Ramos (cell line): Measurements from ENCODE around the gene STOX2.

Experiments used
- in situ Hi-C: fragments of 300-500 bp; cut with MboI; formaldehyde crosslinking; loops from one replicate; pipeline ENCODE4 v1.14.3; 2022; ENCODE audit warnings: low sequenced_read_pairs; ENCODE audit not compliant: unreplicated experiment

STOX2 gene

DNA sequence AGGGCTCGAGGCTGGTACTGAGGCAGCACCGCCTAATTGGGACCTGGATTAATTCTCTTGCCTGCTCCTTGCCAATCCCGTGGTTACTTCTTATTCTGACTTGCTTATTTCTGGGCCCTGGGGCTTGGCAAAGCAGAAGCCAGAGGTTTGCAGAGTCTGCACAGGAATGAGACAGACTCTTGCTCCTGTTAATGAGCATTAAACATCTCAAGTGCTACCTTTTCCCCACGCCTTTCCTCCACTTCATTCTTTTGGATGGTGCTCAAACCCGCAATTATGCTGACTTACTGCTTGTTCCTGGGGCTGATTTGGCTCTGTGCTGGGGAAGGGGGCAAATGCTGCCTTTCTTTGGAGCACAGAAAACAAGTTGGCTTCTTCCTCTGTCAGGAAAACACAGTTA lies 16.5 kb upstream of the STOX2 start:
- in situ Hi-C loops = no loop called here

DNA sequence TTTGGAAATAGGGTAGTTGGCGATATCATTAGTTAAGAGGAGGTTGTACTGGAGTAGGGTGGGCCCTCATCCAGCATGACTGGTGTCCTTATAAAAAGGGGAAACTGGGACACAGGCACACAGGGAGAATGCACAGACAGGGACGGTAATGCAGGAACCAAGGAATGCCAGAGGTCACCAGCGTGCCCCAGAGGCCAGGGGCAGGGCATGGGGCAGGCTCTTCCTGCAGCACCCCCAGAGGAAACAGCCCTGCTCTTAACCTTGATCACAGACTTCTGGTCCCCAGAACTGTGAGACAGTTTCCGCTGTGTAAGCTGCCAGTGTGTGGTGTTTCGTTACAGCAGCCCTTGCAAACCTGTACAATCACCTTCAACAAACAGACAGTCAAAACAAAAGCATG lies 15.9 kb upstream of the STOX2 start:
- in situ Hi-C loops = no loop called here

DNA sequence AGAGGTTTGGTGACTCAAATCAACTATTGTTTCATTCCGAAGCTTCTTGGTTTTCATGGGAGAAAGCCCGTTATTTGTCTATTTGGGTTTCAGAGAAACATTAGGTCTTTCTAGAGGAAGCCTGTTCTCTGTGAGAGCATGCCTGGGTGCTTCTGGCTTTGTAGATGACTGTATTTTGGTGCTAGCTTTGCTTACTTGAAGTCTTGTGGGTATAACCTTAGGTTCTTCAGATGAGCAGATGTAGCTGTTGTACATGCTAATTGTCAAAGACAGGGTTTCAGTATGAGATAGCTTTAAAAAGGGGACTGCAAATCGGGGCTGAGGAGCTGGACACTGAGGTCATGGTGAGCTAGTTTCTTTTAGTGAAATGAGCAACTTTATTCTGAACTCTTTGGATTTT lies 7.9 kb upstream of the STOX2 start:
- in situ Hi-C loops = no loop called here

DNA sequence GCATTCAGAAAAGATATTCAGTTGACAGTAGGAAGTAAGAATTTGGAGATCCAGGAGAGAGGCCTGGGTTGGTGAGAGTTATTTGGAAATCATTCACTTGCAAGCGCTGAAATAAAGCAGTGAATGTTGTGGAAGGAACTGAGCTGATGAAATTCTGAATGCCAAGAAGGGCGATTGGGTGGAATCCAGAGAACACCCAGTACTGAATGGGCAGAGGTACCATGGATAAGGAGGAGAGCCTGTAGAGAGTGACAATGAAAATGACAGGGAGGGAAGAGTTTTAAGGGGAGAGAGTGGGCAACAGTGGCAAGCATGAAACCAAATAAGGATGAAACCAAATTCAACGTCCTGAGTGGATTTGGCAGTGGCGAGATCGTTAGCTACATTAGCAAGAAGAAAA lies 6.7 kb upstream of the STOX2 start:
- in situ Hi-C loops = no loop called here

DNA sequence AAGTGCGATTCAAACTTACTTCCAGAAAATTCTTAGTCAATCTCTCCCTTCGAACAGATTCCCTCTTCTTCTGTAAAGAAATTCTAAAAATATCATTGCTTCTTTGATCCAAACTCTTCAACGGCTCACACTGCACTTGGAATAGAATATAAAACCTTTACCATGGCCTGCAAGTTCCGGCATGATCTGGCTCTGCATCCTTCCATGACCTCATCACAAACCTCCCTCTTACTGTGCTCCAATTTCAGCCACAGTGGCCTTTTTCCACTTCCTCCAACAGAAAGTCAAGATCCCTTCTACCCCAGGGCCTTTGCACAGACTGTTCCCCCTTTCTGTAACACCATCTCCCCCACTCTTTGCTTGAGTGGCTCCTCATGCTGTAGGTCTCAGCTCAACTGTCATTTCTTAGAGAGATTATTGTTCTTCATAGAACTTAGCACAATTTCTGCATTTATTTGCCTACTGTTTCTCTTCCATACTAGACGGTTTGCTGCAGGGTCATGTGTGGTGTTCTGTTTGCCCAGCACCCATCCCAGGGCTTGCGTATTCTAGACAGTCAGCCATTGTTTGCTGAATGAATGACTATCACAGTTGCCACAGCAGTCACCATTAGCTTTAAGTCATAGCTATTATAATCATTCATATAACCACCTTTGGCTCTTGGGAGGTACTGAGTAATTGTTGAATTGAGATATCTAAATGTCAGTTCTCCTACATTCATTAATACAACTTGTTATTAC lies 1.9 kb upstream of the STOX2 start:
- in situ Hi-C loops = no loop called here

DNA sequence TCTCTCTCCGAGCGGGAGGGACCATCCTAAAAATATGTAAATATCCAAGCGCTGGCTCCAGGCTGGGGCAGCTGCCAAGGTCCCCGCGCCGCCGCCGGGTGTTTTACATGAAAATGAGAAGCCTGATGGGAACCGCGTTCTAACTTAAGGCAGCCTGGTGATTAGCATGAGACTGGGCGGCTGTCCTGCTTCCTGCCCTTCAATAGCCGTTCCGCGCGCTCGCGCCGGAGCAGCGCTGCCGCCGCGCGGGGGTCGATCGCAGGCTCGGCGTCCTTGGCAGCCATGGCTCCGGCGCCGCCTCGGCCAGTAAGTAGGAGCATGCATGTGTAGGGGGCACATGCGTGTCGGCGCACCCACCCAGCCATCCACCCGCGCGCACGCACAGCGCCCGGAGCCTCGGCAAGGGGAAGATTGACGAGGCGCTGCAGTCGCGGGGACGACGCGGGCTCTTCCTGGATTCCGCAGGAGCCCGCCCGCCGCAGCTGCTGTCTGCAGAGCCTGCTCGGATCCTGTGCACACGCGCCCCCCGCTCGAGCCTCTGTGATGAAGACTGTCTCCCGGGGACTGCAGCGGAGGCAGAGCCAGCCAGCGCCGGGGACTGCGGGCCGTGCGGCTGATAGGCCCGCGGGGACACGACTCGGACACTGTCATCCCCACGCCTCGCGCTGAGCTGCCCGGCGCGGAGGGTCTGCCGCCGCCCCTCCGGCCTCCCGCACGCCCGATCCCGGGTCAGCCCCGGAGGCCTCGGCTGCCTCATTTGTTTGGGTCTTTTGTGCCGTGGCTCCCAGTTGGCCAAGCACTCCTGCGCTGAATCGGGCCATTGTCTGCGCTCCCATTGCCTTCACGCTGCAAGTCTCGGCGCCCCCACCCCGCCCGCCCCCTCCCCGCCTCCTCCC lies 734 bp downstream of the STOX2 start:
- in situ Hi-C loops = no loop called here

DNA sequence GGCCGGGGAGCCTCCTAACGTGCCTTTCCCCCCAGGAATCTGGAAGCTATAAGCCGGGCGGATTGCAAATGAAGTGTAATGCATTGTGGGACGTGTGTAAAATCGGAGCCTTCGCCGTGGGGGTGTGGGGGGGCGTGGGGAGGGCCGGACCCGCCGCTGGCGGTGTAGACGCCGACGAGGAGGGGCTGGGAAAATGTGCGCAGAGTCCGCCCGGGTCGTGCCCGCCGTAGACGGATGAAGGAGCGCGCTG lies 1.3 kb downstream of the STOX2 start:
- in situ Hi-C loops = no loop called here

DNA sequence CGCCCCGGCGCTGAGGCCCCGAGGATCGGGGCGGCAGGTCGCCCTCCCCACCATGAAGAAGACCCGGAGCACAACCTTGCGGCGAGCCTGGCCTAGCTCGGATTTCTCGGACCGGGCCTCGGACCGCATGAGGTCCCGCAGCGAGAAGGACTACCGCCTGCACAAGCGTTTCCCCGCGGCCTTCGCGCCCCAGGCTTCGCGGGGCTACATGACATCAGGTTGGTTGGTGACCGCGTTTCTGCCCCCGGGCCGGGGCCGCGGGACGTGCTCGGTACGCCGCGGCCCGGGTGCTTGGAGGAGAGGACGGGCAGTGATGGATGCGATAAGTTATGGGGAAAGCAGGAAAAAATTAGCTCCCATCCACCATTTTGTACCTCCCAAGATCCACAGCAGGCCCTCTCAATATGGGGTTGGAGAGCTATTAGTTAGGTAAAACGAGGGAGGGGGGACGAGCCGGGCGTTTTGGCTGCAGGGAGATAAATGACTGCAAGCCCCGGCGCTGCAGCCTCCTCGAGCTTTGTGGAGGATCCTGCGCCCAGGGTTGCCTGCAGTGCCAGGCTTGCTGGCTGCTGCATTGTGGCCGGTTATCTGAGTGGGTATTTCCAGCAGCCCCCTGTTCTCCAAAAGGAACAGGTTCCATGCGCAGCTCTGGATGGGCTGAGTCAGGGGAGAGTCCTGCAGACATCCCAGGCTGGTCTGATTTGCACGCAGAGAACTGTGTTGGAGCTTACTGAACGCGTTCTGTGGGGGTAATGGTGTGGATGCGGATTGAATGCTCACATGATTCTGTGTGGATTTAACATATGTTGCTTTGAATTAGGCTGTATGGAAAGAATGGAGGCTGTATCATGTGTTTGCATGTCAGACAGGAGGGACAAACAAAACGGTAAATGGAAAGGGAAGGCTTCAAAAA lies 1.9 kb downstream of the STOX2 start:
- in situ Hi-C loops = no loop called here

DNA sequence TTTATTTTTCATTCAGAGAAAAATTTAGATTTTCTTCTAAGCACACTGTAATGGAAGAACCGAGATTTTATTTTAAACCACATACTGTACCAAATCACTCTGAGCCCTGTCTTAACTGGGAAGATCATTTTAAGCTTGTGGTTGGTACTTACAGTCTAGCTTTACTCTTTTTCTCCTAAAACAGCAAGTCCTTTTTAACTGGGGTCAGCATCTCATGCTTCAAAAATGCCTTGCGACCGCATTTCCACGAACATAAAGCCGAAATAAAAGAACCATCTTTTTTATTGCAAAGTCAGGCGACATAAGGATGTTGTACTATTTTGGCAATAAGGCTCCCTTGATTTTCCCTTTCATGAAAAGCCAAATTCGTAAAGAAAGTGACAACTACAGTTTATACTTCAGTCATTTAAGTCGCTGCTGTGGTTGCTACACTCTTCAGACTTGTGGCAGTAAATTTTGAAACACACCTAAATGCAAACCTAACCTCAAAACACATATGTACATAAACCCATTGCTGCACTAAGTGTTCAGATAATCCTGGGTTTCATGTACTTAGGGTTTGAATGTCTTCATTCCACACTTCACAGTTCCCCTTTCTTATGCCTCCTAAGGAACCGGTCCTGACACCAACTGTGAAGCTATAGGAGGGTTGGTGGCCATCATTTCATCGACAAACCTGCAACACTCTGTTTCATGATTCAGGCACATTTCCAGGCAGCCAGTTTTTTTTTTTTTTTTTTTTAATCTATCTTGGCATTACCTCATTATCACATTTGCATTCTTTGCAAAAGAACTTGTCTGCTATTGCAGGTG lies 3.0 kb downstream of the STOX2 start:
- in situ Hi-C loops = no loop called here

DNA sequence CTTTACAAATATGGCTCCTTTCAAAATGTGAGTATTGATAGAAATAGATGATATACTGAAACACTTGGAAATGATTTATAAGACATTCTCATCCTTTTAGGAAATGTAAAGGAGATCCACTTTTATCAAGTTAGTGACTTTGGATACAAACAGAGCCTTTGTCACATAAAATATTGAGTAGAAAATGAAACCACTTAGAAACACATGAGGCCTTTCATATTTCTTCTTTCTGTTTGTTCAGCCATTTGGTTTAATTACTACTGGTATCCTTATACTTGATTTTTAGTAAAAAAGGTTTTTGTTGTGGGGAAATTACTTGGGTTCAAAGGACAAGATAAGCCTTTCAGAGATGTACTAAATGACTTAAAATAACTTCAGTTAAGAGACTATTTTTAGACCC lies 4.1 kb downstream of the STOX2 start:
- in situ Hi-C loops = no loop called here

DNA sequence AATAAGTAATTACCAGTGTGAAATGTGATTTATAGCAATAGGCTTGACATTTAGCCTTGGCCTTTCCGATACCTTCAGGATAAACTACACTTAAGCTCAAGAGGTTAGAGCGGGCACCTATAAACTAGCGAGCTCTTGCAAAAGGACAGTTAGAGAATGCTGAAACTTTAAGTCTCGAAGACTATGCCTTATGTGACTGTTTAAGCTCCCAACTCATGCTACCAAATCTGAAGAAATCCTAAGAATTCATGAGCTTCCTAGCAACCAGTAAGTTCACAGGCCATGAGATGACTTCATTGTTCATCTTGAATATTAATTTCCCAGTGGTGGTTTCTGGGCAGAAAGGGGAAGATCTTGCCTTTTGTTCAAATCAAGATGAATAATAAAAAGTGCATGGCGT lies 4.7 kb downstream of the STOX2 start:
- in situ Hi-C loops = no loop called here

DNA sequence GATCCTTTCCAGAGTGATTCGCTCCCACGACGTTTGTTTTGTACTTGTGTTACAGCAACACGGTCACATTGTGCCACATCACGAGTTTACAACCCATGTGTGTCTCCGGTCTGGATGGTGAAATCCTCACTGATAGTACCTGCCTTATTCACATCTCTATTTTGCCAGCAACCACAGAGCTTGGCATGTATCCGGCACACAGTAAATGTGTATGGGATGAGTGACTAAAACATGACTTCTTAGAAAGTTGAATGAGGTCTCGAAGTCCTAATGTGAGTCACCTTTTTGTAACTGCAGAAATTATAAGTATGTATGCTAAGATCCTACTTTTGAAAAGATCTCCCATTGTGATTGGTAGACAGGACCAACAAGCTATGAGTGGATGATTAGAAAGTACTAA lies 7.5 kb downstream of the STOX2 start:
- in situ Hi-C loops = no loop called here

DNA sequence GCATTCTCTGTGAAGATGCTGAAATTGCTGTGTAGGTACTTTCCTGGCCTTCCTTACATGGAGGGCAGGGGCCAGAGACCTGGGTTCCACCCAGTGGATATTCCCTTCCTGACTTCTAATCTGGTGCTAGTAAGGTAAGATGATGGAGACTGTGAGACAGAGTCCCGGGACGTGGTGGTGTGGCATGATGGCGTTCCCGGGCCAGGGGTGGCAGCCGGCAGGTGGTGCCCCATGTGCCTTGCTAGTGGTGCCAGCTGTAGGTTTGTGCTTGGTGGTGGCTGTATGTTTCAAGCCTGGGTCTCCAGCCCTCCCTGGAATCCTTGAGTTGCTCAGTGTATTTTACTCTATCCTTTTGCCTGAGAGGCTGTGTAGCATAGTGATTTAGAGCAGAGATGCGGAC lies 10.9 kb downstream of the STOX2 start:
- in situ Hi-C loops = no loop called here

DNA sequence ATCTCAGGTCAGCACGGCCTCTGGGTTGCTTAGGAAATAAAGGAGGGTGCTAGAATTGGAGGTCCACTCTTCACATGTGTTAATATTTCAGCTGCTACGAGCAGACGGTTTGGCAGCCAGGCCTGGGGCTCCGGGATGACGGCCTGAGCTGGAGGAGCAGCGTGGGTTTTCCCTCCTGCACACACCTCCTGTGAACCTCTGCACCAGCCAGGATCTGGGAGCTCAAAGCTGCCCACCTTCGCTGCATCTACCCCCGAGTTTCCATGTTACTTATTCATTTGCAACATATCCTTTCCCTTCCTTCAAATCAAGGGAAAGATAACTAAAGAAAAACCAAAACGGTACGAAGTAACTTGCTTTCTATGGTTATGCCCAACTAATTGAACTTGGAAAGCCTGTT lies 13.6 kb downstream of the STOX2 start:
- in situ Hi-C loops = no loop called here

DNA sequence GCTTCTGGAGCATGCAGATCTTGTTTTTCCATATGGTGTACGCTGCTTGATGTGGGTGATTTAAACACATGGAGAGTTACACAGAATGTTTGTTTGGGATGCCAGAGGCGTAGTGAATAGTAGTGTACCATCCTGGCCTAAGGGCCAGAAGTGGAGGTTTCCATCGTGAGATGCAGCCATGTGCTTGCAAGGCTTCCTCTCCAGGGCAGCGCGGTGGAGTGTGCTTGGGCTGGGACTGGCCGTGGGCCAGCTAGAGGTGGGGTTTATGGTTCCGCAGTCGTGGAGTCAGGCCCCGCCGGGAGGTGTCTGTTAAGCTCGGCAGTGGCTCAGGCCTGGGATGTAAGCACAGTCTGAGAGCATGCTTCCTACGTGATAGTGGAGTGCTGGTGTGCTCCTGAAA lies 14.0 kb downstream of the STOX2 start:
- in situ Hi-C loops = no loop called here

DNA sequence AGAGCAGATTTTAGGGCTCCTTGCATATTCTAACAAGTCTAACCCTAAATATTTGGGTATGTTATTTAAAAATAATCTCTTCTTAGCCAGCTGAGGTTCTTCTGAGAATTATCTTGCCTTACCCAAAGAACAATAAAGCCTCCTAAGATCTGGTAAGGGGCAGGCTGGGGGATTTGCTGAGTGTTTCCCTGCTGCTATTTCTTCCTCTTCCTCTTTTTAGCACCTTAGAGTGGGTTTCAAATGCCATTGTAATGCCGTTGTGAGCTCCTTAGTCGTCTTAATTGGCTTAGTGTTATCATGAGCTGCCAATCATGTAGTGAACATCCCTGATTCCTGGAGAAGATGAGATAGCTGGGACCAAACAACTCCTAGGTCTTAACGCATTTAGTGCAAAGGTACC lies 15.4 kb downstream of the STOX2 start:
- in situ Hi-C loops = no loop called here

DNA sequence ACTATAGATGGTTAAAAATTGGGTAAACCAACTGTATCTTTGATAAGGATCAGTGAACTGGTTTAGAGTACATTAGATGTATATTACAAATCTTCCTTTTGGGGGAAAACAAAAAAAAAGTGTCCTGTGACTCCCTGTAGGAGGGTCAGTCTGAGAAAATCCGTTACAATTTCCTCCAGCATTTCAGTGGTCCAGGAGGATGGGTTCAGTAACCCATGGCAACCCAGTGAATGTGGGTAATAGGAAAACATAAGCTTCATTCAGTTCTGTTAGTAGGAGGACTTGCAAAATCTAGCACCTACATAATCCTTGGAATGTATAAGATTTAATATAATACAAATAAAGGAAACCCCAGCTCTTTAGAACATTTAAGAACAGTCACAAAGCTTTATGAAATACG lies 16.2 kb downstream of the STOX2 start:
- in situ Hi-C loops = no loop called here

DNA sequence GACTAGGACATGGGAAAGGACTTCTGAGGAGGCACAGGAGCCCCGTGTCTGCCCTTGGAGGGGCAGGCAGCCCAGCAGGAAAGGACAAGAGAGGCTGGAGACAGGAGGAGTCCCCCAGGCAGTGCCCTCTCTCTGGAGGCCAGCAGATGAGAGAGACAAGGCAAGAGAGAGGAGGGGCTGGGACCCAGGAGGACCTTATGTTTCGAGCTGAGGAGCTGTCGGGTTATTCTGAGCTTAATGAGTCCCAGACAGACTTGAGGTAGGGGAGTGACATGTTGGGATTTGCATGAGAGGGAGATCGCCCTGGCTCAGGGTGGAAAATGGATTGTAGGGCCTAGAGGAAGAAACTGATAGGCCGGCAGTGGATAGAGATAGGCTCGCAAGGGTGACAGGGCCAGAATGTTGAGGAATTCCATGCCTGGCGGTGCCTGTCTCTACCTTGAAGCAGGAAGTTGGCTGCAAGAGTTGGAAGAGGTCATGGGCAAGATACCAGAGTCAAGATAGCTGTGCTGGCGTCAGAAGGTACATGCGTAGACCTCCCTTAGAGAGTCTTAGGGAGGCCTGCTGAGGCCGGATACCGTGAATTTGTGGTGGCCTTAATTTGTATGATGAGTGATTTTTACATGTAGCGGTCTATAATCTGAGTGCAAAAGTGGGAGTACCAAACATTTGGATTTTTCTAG lies 19.4 kb downstream of the STOX2 start:
- in situ Hi-C loops = no loop called here

DNA sequence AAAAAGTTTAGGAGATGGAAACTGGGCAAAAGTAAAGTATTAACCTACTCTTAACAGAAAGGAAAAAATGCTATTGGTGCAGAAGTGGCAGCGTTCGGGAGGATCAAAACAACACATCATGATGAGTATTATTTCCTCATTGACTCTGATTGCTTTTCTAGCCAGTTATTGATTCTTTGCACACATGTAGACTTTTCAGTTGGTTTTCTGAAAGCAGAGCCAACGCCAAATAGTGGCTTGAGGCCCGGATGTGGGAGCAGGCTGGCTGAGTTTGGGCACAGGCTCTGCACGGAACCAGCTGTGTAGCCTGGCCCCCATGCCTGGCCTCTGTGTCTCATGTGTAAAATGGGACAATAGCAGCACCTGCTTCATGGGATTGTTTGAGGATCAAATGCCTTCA lies 21.8 kb downstream of the STOX2 start:
- in situ Hi-C loops = no loop called here

DNA sequence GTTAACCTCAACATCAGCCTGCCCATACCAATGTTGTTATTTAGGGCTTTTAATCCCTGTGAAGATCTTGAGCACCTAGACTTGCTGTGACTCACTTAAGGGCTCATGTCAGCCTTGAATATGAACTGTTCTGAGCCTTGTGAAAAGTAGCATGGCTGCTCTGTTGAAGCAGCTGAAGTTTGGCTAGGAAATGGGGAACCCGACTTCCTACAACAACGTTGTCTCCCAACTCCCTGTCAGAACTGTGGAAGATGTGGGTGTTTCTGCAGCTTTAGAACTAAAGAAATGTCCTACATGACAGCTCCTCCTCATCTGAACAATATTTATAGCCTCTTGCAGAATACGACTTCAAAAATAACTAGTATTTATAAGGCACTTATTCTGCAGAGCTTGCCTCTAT lies 27.5 kb downstream of the STOX2 start:
- in situ Hi-C loops = no loop called here
